ENCODE results near the gene PHKB.

GRCh38 chr16:47617732-47618131 is 156.6 kb downstream of the PHKB start:
- TF ChIP-seq CTCF (IDR thresholded peaks at IDR 0.05) (no peak), EP300 (IDR thresholded peaks at IDR 0.05; ENCODE audit: low read depth) (no peak)
